PC-9 (cell line): ENCODE results near the gene FOXD2. TPM values are rescaled to one million over a fixed set of nuclear protein-coding genes. Genes with fewer than 3 reads are reported as not detected.
A peak's percentile ranks its signal among the peaks of the same experiment; 100 is the strongest.

Experiments used
- BruUV-seq: library from RNA; stranded (reverse); fragments of 400-500 nt; replicated peaks from 2 replicates; lab custom pipeline; 2021; lab: Mats Ljungman, UMichigan
- CTCF ChIA-PET: fragments of 300-600 bp; sonication (Branson Sonifier 250); formaldehyde crosslinking; loops from one replicate; lab custom pipeline; 2022; ENCODE audit warnings: antibody characterized with exemption; lab: Charles Lee
- POLR2A ChIA-PET: fragments of 300-600 bp; sonication (Branson Sonifier 250); formaldehyde crosslinking; loops from one replicate; lab custom pipeline; 2022; ENCODE audit warnings: antibody characterized with exemption; ENCODE audit not compliant: unreplicated experiment; lab: Charles Lee
- DNase-seq, 2 experiments: peaks; one replicate each; pipeline versions ENCODE4 v3.0.0 to v3.0.0-alpha.2; 2015 to 2022; ENCODE audit warnings: mixed read lengths in 1 of 2
- H2AFZ ChIP-seq: fragments of 200-600 bp; sonication (generic); 2 replicates; pipeline ENCODE4 v1.8.1; 2017; ENCODE audit warnings: antibody characterized with exemption
- H3F3A ChIP-seq: fragments of 200-600 bp; sonication (generic); 2 replicates; pipeline ENCODE4 v1.8.1; 2017; ENCODE audit warnings: antibody characterized with exemption, mild to moderate bottlenecking, low read depth; ENCODE audit not compliant: insufficient read depth
- H3K27ac ChIP-seq: fragments of 200-600 bp; sonication (generic); 2 replicates; pipeline ENCODE4 v1.6.1; 2016; ENCODE audit warnings: mixed run types
- H3K27me3 ChIP-seq: fragments of 200-600 bp; sonication (generic); 2 replicates; pipeline ENCODE4 v1.6.1; 2016; ENCODE audit warnings: low read depth, mixed run types; ENCODE audit not compliant: insufficient read depth
- H3K36me3 ChIP-seq: fragments of 200-600 bp; sonication (generic); 2 replicates; pipeline ENCODE4 v1.6.1; 2016; ENCODE audit warnings: low read depth, mixed run types
- H3K4me1 ChIP-seq: fragments of 200-600 bp; sonication (generic); replicated peaks from 2 replicates; pipeline ENCODE4 v1.6.1; 2016; ENCODE audit warnings: mixed run types; ENCODE audit not compliant: insufficient read depth
- H3K4me2 ChIP-seq: fragments of 200-600 bp; sonication (generic); 2 replicates; pipeline ENCODE4 v1.6.1; 2017; ENCODE audit warnings: mixed run types
- H3K4me3 ChIP-seq: fragments of 200-600 bp; sonication (generic); 2 replicates; pipeline ENCODE4 v1.6.1; 2016; ENCODE audit warnings: mixed run types
- H3K79me2 ChIP-seq: fragments of 200-600 bp; sonication (generic); 2 replicates; pipeline ENCODE4 v1.6.1; 2017; ENCODE audit warnings: low read depth, mixed run types
- H3K9me2 ChIP-seq: fragments of 200-600 bp; sonication (generic); 2 replicates; pipeline ENCODE4 v1.8.1; 2017; ENCODE audit warnings: mild to moderate bottlenecking; ENCODE audit not compliant: insufficient read depth
- H3K9me3 ChIP-seq: fragments of 200-600 bp; sonication (generic); 2 replicates; pipeline ENCODE4 v1.8.1; 2016; ENCODE audit warnings: low read depth; ENCODE audit not compliant: insufficient read depth
- H4K20me1 ChIP-seq: fragments of 200-600 bp; sonication (generic); 2 replicates; pipeline ENCODE4 v1.8.1; 2017; ENCODE audit not compliant: insufficient read depth
- CTCF ChIP-seq: fragments of 200-600 bp; sonication (generic); conservative IDR thresholded peaks from 2 replicates; pipeline ENCODE4 v1.6.1; 2017; ENCODE audit warnings: mixed run types, antibody characterized with exemption, mild to moderate bottlenecking, moderate library complexity
- EZH2 ChIP-seq: fragments of 200-600 bp; sonication (generic); IDR thresholded peaks from 2 replicates; pipeline ENCODE4 v1.8.0; 2017; ENCODE audit warnings: antibody characterized with exemption, low read depth
- intact Hi-C: fragments of 100-400 bp; cut with micrococcal nuclease; formaldehyde crosslinking; loops from one replicate; pipeline ENCODE4 v1.10.0; 2022; ENCODE audit not compliant: unreplicated experiment
- total RNA-seq: library from RNA; stranded (reverse); gene quantifications from 2 replicates; pipeline ENCODE4 v1.2.3, GENCODE V29; 2021

The FOXD2 gene
- total RNA-seq, 1 experiment from 2014 or later, result 0.35 TPM

- Histone ChIP-seq H3K27me3 (no peaks in the 10 kb centered on the region), H2AFZ (peak overlapping the region; percentile 89)
- POLR2A ChIA-PET, result interaction anchor here (0.6 kb wide), 3 partner anchors 105 to 999 kb away, joined by 3 to 17 read pairs (median 8); partner anchors contain the start of gene CMPK1
These were observed 547 bp downstream of the FOXD2 start for GRCh38 chr1:47438165-47439016.

DNA sequence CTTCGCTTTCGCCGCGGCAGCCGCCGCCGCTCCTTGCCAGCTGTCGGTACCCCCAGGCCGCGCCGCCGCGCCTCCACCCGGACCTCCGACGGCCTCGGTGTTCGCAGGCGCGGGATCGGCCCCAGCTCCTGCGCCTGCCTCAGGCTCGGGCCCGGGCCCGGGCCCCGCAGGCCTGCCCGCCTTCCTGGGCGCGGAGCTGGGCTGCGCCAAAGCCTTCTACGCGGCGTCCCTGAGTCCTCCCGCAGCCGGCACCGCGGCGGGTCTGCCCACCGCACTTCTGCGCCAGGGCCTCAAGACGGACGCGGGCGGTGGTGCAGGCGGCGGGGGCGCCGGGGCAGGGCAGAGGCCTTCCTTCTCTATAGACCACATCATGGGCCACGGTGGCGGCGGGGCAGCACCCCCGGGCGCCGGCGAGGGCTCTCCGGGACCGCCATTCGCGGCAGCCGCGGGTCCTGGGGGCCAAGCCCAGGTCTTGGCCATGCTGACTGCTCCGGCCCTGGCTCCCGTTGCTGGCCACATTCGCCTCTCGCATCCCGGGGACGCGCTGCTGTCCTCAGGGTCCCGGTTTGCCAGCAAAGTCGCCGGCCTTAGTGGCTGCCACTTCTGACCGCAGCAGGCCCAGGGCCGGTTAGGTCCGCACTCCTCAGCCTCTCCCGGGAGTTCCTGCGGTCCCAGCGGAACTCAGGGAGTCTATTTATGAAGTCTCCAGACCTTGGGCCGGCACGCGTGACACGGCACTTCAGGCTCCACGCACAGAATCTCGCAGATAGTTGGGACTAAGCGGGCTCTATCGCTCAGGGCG, 1.4 kb downstream of the FOXD2 start:
- no peak overlapping the region for H3K27ac ChIP-seq
- H4K20me1 ChIP-seq, result no peaks in the 10 kb centered on the region
- no peak overlapping the region for H3K4me2 ChIP-seq
- no TSS peak for BruUV-seq
- no peaks in the 10 kb centered on the region for H3K9me2 ChIP-seq
- 0 out of 2 replicates have a peak, but pooled peaks cover 6% of the 10 kb centered on the region for H3K4me1 ChIP-seq
- peaks cover 9% of the 10 kb centered on the region; the same call in 1 of the 2 replicates for H3F3A ChIP-seq
- ChIA-PET POLR2A (no interaction called here), CTCF (no interaction called here)
- H3K36me3 ChIP-seq, result no peaks in the 10 kb centered on the region
- TF ChIP-seq CTCF (no peak), EZH2 (no peak)
- no peak overlapping the region for H3K4me3 ChIP-seq
- H2AFZ ChIP-seq, result no peak overlapping the region
- no peak for DNase-seq
- no peaks in the 10 kb centered on the region for H3K9me3 ChIP-seq
- intact Hi-C loops, result loop anchor here (5.0 kb wide), 2 partner anchors 127 to 247 kb away; partner anchors contain the start of genes PDZK1IP1 and STIL
- peaks cover 8% of the 10 kb centered on the region for H3K79me2 ChIP-seq
- no peaks in the 10 kb centered on the region for H3K27me3 ChIP-seq

More at GRCh38 chr1:47438165-47439016, 547 bp downstream of the FOXD2 start:
- Histone ChIP-seq H3K9me3 (no peaks in the 10 kb centered on the region), H3K36me3 (no peaks in the 10 kb centered on the region), H3F3A (peaks cover 9% of the 10 kb centered on the region; the same call in 1 of the 2 replicates), H3K9me2 (no peaks in the 10 kb centered on the region), H4K20me1 (no peaks in the 10 kb centered on the region), H3K4me3 (peak overlapping the region; percentile 68), H3K4me1 (0 out of 2 replicates have a peak, but pooled peaks cover 6% of the 10 kb centered on the region), H3K4me2 (peak overlapping the region; percentile 89), H3K79me2 (peaks cover 8% of the 10 kb centered on the region), H3K27ac (peak overlapping the region; percentile 56; the same call in 1 of the 2 replicates)
- intact Hi-C loops, result loop anchor here (5.0 kb wide), 2 partner anchors 126 to 246 kb away; partner anchors contain the start of genes PDZK1IP1 and STIL
- no TSS peak for BruUV-seq
- TF ChIP-seq EZH2 (no peak), CTCF (no peak)
- no peak for DNase-seq
- CTCF ChIA-PET, result interaction anchor here (0.6 to 1.6 kb wide), 20 partner anchors 10 to 288 kb away, joined by 3 to 36 read pairs (median 6); partner anchors contain the start of genes CMPK1, PDZK1IP1 and STIL
